ENCODE measurements around the gene POLR2C.

POLR2C gene

DNA sequence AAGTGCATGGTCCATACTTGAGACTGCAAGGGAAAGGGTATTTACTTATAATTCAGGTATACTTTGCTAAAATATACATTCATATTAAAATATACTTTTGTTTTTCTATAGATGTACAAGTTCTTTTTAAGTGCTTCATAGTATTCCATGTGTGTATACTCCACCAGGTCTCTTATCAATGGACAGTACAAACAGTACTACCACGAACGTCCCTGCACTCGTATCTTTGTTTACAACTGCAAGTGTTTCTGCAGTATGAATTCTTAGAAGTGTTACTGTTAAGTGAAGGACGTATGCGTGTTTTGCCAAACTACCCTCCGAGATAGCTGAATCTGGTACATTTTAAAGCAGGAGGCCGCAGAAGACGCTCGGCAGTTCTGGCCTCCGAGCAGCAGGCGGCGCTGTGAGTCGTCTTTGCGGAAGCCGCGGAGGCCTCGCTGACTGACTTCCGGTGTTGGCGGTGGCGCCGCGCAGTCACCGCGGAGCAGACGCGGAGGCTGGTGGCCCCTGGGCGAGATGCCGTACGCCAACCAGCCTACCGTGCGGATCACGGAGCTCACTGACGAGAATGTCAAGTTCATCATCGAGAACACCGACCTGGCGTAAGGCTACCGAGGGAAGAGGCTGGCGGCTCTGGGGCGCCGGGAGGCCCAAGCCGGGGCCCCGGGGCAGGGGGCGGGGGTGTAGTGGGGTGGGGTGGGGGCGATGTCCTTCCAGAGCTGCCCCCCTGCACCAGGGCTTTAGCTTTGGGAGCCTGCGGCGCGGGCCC is at the start of gene POLR2C:
Gene POLR2C, plus strand, starts transcription at position 471 of the 769 bp plus-strand sequence. Its CDS starts 46 bp downstream, at position 517.
- peaks cover 22% of the 10 kb centered on the region for H3K4me1 ChIP-seq (ENCODE audit: insufficient read depth, low read length)
- no peaks in the 10 kb centered on the region for H3K9me3 ChIP-seq (ENCODE audit: low read length)
- peaks cover 58% of the 10 kb centered on the region for H3K36me3 ChIP-seq (ENCODE audit: insufficient read depth, low read length)
- H3K9ac ChIP-seq (ENCODE audit: low read length): peak within 1 kb of the TSS; percentile 74
- peak within 1 kb of the TSS; percentile 81 to 82 for H3K4me3 ChIP-seq (ENCODE audit: low read depth in 1 of 2, low read length in 2 of 2)
- H3K27ac ChIP-seq (ENCODE audit: low read depth, low read length): peak within 1 kb of the TSS; percentile 74
- H3K27me3 ChIP-seq (ENCODE audit: control insufficient read depth in 1 of 2, insufficient read depth in 2 of 2, low read length in 2 of 2): no peaks in the 10 kb centered on the region

DNA sequence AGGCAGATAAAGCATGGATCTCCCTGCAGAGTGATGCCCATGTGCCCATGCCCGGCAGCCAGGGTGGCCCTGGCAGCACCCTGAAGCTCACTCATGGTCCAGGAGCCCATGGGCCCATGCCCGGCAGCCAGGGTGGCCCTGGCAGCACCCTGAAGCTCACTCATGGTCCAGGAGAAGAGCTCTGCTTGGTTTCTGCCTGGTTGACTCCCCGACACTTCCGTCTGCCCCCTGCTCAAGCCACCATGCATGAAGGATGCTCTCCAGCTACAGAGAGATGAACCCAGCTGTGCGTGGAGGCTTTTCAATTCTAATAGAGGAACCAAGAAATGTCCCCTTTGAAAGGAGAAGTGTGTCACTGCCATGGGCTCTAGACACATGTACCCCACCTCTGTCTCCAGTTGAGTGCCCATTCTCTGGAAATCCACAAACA is 49.2 kb upstream of the POLR2C start:
- H3K27ac ChIP-seq (ENCODE audit: low read depth, low read length): no peak overlapping the region
- no peaks in the 10 kb centered on the region for H3K27me3 ChIP-seq (ENCODE audit: control insufficient read depth in 1 of 2, insufficient read depth in 2 of 2, low read length in 2 of 2)
- H3K9ac ChIP-seq (ENCODE audit: low read length): no peak overlapping the region
- peaks cover 10% of the 10 kb centered on the region for H3K4me1 ChIP-seq (ENCODE audit: insufficient read depth, low read length)
- no peaks in the 10 kb centered on the region for H3K36me3 ChIP-seq (ENCODE audit: insufficient read depth, low read length)
- H3K9me3 ChIP-seq (ENCODE audit: low read length): no peaks in the 10 kb centered on the region
- no peak overlapping the region for H3K4me3 ChIP-seq (ENCODE audit: low read depth in 1 of 2, low read length in 2 of 2)

DNA sequence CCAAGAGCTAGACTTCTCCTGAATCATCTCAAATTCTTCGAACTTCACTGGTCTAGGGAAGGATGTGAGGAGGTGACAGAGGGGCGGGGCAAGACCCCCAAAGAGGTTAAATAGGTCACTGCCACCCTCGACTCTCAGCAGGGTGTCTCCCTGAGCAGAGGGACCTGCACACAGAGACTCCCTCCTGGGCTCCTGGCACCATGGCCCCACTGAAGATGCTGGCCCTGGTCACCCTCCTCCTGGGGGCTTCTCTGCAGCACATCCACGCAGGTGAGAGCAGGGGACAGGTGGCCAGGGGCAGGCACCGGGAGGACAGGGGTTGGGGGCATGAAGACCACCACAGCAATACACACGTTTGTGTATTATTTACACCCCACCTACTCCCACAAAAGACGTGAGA is 48.7 kb upstream of the POLR2C start:
- no peaks in the 10 kb centered on the region for H3K9me3 ChIP-seq (ENCODE audit: low read length)
- no peaks in the 10 kb centered on the region for H3K36me3 ChIP-seq (ENCODE audit: insufficient read depth, low read length)
- no peak overlapping the region for H3K4me3 ChIP-seq (ENCODE audit: low read depth in 1 of 2, low read length in 2 of 2)
- no peaks in the 10 kb centered on the region for H3K27me3 ChIP-seq (ENCODE audit: control insufficient read depth in 1 of 2, insufficient read depth in 2 of 2, low read length in 2 of 2)
- peaks cover 13% of the 10 kb centered on the region for H3K4me1 ChIP-seq (ENCODE audit: insufficient read depth, low read length)
- H3K27ac ChIP-seq (ENCODE audit: low read depth, low read length): no peak overlapping the region
- no peak overlapping the region for H3K9ac ChIP-seq (ENCODE audit: low read length)

GRCh38 chr16:57416084-57416483 is 46.4 kb upstream of the POLR2C start:
- Histone ChIP-seq H3K9me3 (ENCODE audit: low read length) (no peaks in the 10 kb centered on the region), H3K4me3 (ENCODE audit: low read depth in 1 of 2, low read length in 2 of 2) (no peak overlapping the region), H3K9ac (ENCODE audit: low read length) (no peak overlapping the region), H3K36me3 (ENCODE audit: insufficient read depth, low read length) (no peaks in the 10 kb centered on the region), H3K27ac (ENCODE audit: low read depth, low read length) (no peak overlapping the region), H3K27me3 (ENCODE audit: control insufficient read depth in 1 of 2, insufficient read depth in 2 of 2, low read length in 2 of 2) (no peaks in the 10 kb centered on the region), H3K4me1 (ENCODE audit: insufficient read depth, low read length) (peaks cover 19% of the 10 kb centered on the region)

- no peak overlapping the region for H3K4me3 ChIP-seq (ENCODE audit: low read depth in 1 of 2, low read length in 2 of 2)
- no peaks in the 10 kb centered on the region for H3K27me3 ChIP-seq (ENCODE audit: control insufficient read depth in 1 of 2, insufficient read depth in 2 of 2, low read length in 2 of 2)
- H3K4me1 ChIP-seq (ENCODE audit: insufficient read depth, low read length): peaks cover 28% of the 10 kb centered on the region
- no peaks in the 10 kb centered on the region for H3K36me3 ChIP-seq (ENCODE audit: insufficient read depth, low read length)
- H3K27ac ChIP-seq (ENCODE audit: low read depth, low read length): no peak overlapping the region
- no peaks in the 10 kb centered on the region for H3K9me3 ChIP-seq (ENCODE audit: low read length)
- no peak overlapping the region for H3K9ac ChIP-seq (ENCODE audit: low read length)
These were observed 43.0 kb upstream of the POLR2C start for GRCh38 chr16:57419506-57419905.

GRCh38 chr16:57422026-57422944 is 40.2 kb upstream of the POLR2C start:
- Histone ChIP-seq H3K9ac (ENCODE audit: low read length) (no peak overlapping the region), H3K36me3 (ENCODE audit: insufficient read depth, low read length) (no peaks in the 10 kb centered on the region), H3K27ac (ENCODE audit: low read depth, low read length) (no peak overlapping the region), H3K9me3 (ENCODE audit: low read length) (no peaks in the 10 kb centered on the region), H3K27me3 (ENCODE audit: control insufficient read depth in 1 of 2, insufficient read depth in 2 of 2, low read length in 2 of 2) (no peaks in the 10 kb centered on the region), H3K4me3 (ENCODE audit: low read depth in 1 of 2, low read length in 2 of 2) (no peak overlapping the region), H3K4me1 (ENCODE audit: insufficient read depth, low read length) (peaks cover 19% of the 10 kb centered on the region)

- peaks cover 18% of the 10 kb centered on the region for H3K4me1 ChIP-seq (ENCODE audit: insufficient read depth, low read length)
- H3K27ac ChIP-seq (ENCODE audit: low read depth, low read length): no peak overlapping the region
- H3K9ac ChIP-seq (ENCODE audit: low read length): no peak overlapping the region
- H3K9me3 ChIP-seq (ENCODE audit: low read length): no peaks in the 10 kb centered on the region
- no peak overlapping the region for H3K4me3 ChIP-seq (ENCODE audit: low read depth in 1 of 2, low read length in 2 of 2)
- peaks cover 4% of the 10 kb centered on the region for H3K36me3 ChIP-seq (ENCODE audit: insufficient read depth, low read length)
- no peaks in the 10 kb centered on the region for H3K27me3 ChIP-seq (ENCODE audit: control insufficient read depth in 1 of 2, insufficient read depth in 2 of 2, low read length in 2 of 2)
These were observed 39.3 kb upstream of the POLR2C start for GRCh38 chr16:57423152-57423551.

DNA sequence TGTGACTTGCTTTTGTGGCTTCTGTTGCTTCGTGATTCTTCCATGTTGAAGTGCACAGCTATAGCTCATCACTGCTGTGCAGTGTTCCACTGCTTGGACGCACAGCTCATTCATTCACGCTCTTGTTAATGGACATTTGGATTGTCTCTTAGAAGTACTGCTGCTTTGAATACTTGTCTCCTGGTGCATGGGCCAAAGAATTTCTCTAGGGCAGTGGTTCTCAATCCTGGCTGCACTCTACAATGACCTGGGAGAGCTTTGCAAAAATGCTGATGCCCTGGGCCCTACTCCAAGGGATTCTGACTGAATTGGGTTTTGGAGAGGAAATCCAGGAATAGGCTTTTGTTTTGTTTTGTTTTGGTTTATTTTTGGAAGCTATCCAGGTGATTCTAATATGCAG is 37.9 kb upstream of the POLR2C start:
- H3K27me3 ChIP-seq (ENCODE audit: control insufficient read depth in 1 of 2, insufficient read depth in 2 of 2, low read length in 2 of 2): no peaks in the 10 kb centered on the region
- H3K9me3 ChIP-seq (ENCODE audit: low read length): no peaks in the 10 kb centered on the region

GRCh38 chr16:57426356-57426755 is 36.1 kb upstream of the POLR2C start:
- Histone ChIP-seq H3K9me3 (ENCODE audit: low read length) (no peaks in the 10 kb centered on the region), H3K4me1 (ENCODE audit: insufficient read depth, low read length) (peaks cover 9% of the 10 kb centered on the region), H3K27me3 (ENCODE audit: control insufficient read depth in 1 of 2, insufficient read depth in 2 of 2, low read length in 2 of 2) (no peaks in the 10 kb centered on the region), H3K9ac (ENCODE audit: low read length) (no peak overlapping the region), H3K36me3 (ENCODE audit: insufficient read depth, low read length) (peaks cover 32% of the 10 kb centered on the region), H3K4me3 (ENCODE audit: low read depth in 1 of 2, low read length in 2 of 2) (no peak overlapping the region), H3K27ac (ENCODE audit: low read depth, low read length) (no peak overlapping the region)

More for the DNA sequence above, 37.9 kb upstream of the POLR2C start:
- Histone ChIP-seq H3K4me3 (ENCODE audit: low read depth in 1 of 2, low read length in 2 of 2) (no peak overlapping the region), H3K4me1 (ENCODE audit: insufficient read depth, low read length) (peaks cover 9% of the 10 kb centered on the region), H3K27ac (ENCODE audit: low read depth, low read length) (no peak overlapping the region), H3K9ac (ENCODE audit: low read length) (no peak overlapping the region), H3K36me3 (ENCODE audit: insufficient read depth, low read length) (peaks cover 15% of the 10 kb centered on the region)

DNA sequence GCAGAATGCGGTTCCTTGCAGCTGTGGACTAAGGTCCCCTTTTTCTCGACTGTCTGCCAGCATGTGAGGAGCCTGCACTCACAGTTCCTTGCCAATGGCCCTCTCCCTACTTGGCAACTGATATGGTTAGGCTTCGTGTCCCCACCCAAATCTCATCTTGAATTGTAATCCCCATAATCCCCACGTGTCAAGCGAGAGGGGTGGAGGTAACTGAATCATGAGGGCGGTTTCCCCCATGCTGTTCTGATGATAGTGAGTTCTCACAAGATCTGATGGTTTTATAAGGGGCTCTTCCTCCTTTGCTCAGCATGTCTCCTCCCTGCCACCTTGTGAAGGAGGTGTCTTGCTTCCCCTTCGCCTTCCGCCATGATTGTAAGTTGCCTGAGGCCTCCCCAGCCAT is 35.2 kb upstream of the POLR2C start:
- H3K9me3 ChIP-seq (ENCODE audit: low read length): no peaks in the 10 kb centered on the region
- H3K27me3 ChIP-seq (ENCODE audit: control insufficient read depth in 1 of 2, insufficient read depth in 2 of 2, low read length in 2 of 2): no peaks in the 10 kb centered on the region
- H3K36me3 ChIP-seq (ENCODE audit: insufficient read depth, low read length): peaks cover 38% of the 10 kb centered on the region
- H3K27ac ChIP-seq (ENCODE audit: low read depth, low read length): no peak overlapping the region
- no peak overlapping the region for H3K4me3 ChIP-seq (ENCODE audit: low read depth in 1 of 2, low read length in 2 of 2)
- no peak overlapping the region for H3K9ac ChIP-seq (ENCODE audit: low read length)
- H3K4me1 ChIP-seq (ENCODE audit: insufficient read depth, low read length): peaks cover 4% of the 10 kb centered on the region

GRCh38 chr16:57427824-57428223 is 34.7 kb upstream of the POLR2C start:
- H3K4me1 ChIP-seq (ENCODE audit: insufficient read depth, low read length): no peaks in the 10 kb centered on the region
- H3K36me3 ChIP-seq (ENCODE audit: insufficient read depth, low read length): peaks cover 43% of the 10 kb centered on the region
- no peak overlapping the region for H3K4me3 ChIP-seq (ENCODE audit: low read depth in 1 of 2, low read length in 2 of 2)
- no peaks in the 10 kb centered on the region for H3K9me3 ChIP-seq (ENCODE audit: low read length)
- H3K27me3 ChIP-seq (ENCODE audit: control insufficient read depth in 1 of 2, insufficient read depth in 2 of 2, low read length in 2 of 2): no peaks in the 10 kb centered on the region
- H3K27ac ChIP-seq (ENCODE audit: low read depth, low read length): no peak overlapping the region
- no peak overlapping the region for H3K9ac ChIP-seq (ENCODE audit: low read length)

Measured in muscle layer of colon (tissue), 2 donors.